GM23338 (cell line): ENCODE results near the gene METRN. TPM values are rescaled to one million over a fixed set of nuclear protein-coding genes. Genes with fewer than 3 reads are reported as not detected.

Experiments
- ATAC-seq: fragments of 200-7000 bp; cut with Tn5 transposase; 3 replicates; pipeline ENCODE4 v1.9.1; 2020
- DNase-seq: peaks from one replicate; pipeline ENCODE4 v3.0.0-alpha.2; 2015; ENCODE audit warnings: low spot score
- H2AFZ ChIP-seq: fragments of 200-600 bp; sonication (generic); 2 replicates; pipeline ENCODE4 v1.8.0; 2016; ENCODE audit warnings: antibody characterized with exemption, mild to moderate bottlenecking, moderate library complexity
- H3F3A ChIP-seq: fragments of 200-600 bp; sonication (generic); replicated peaks from 2 replicates; pipeline ENCODE4 v1.8.0; 2017; ENCODE audit warnings: antibody characterized with exemption, mixed run types, low read depth
- H3K27ac ChIP-seq: fragments of 200-600 bp; sonication (generic); 2 replicates; pipeline ENCODE4 v1.6.1; 2016; ENCODE audit warnings: low read depth
- H3K27me3 ChIP-seq: fragments of 200-600 bp; sonication (generic); 2 replicates; pipeline ENCODE4 v1.8.0; 2016; ENCODE audit warnings: mild to moderate bottlenecking, mixed run types, moderate library complexity; ENCODE audit not compliant: insufficient read depth
- H3K36me3 ChIP-seq: fragments of 200-600 bp; sonication (generic); 2 replicates; pipeline ENCODE4 v1.8.0; 2016; ENCODE audit warnings: mild to moderate bottlenecking; ENCODE audit not compliant: insufficient read depth
- H3K4me1 ChIP-seq: fragments of 200-600 bp; sonication (generic); 2 replicates; pipeline ENCODE4 v1.8.0; 2016; ENCODE audit warnings: mild to moderate bottlenecking, moderate library complexity; ENCODE audit not compliant: insufficient read depth
- H3K4me2 ChIP-seq: fragments of 200-600 bp; sonication (generic); 2 replicates; pipeline ENCODE4 v1.7.1; 2017; ENCODE audit warnings: mixed run types
- H3K4me3 ChIP-seq: fragments of 200-600 bp; sonication (generic); 2 replicates; pipeline ENCODE4 v1.6.1; 2016; ENCODE audit warnings: mixed run types
- H3K79me2 ChIP-seq: fragments of 200-600 bp; sonication (generic); replicated peaks from 2 replicates; pipeline ENCODE4 v1.8.0; 2017; ENCODE audit warnings: mild to moderate bottlenecking; ENCODE audit not compliant: insufficient read depth
- H3K9me2 ChIP-seq: fragments of 200-600 bp; sonication (generic); 2 replicates; pipeline ENCODE4 v1.8.0; 2017; ENCODE audit not compliant: insufficient read depth
- H4K20me1 ChIP-seq: fragments of 200-600 bp; sonication (generic); replicated peaks from 2 replicates; pipeline ENCODE4 v1.8.0; 2017; ENCODE audit warnings: mild to moderate bottlenecking; ENCODE audit not compliant: insufficient read depth
- H3K27ac Mint-ChIP-seq: 2 replicates; pipeline ENCODE4 v1.8.0; 2020; ENCODE audit warnings: inconsistent platforms, mild to moderate bottlenecking, moderate library complexity, mixed read lengths
- H3K27me3 Mint-ChIP-seq: 3 replicates; pipeline ENCODE4 v1.8.0; 2022; ENCODE audit warnings: low read depth, mild to moderate bottlenecking, moderate library complexity, mixed read lengths, inconsistent platforms; ENCODE audit not compliant: insufficient read depth, poor library complexity
- H3K36me3 Mint-ChIP-seq: 3 replicates; pipeline ENCODE4 v1.8.0; 2021; ENCODE audit warnings: low read depth, mild to moderate bottlenecking, inconsistent platforms, moderate library complexity, mixed read lengths
- H3K4me1 Mint-ChIP-seq: 3 replicates; pipeline ENCODE4 v1.8.0; 2020; ENCODE audit warnings: mild to moderate bottlenecking, inconsistent platforms, mixed read lengths
- H3K4me3 Mint-ChIP-seq: 3 replicates; pipeline ENCODE4 v1.8.0; 2021; ENCODE audit warnings: moderate library complexity, mild to moderate bottlenecking, inconsistent platforms, mixed read lengths
- H3K9me3 Mint-ChIP-seq: 3 replicates; pipeline ENCODE4 v1.8.0; 2020; ENCODE audit warnings: moderate library complexity, mild to moderate bottlenecking, inconsistent platforms, mixed read lengths
- CREB1 ChIP-seq: fragments of 250-450 bp; sonication (Bioruptor Pico); IDR thresholded peaks from 2 replicates; pipeline ENCODE4 v1.5.0; 2020; ENCODE audit warnings: low read depth, mild to moderate bottlenecking, moderate library complexity
- CTCF ChIP-seq, 2 experiments: fragments of 200-600 bp in 1 of 2; sonication (generic) in 1 of 2; conservative IDR thresholded peaks; 2 replicates each; pipeline versions ENCODE4 v1.5.1 to v1.6.1; 2016 to 2017; ENCODE audit warnings: antibody characterized with exemption in 2 of 2, low read depth in 2 of 2, mild to moderate bottlenecking in 2 of 2, moderate library complexity in 1 of 2
- EZH2 ChIP-seq: fragments of 200-600 bp; sonication (generic); IDR thresholded peaks from one replicate; pipeline ENCODE4 v1.8.0; 2017; ENCODE audit warnings: antibody characterized with exemption, mild to moderate bottlenecking, low read depth; ENCODE audit not compliant: unreplicated experiment
- EZH2phosphoT487 ChIP-seq: fragments of 200-600 bp; sonication (generic); IDR thresholded peaks from one replicate; pipeline ENCODE4 v1.8.1; 2018; ENCODE audit warnings: antibody characterized with exemption; ENCODE audit not compliant: unreplicated experiment
- JUNB ChIP-seq: IDR thresholded peaks from one replicate; pipeline ENCODE4 v1.6.1; 2016; ENCODE audit warnings: antibody characterized with exemption; ENCODE audit not compliant: unreplicated experiment
- NANOG ChIP-seq: IDR thresholded peaks from 2 replicates; pipeline ENCODE4 v1.6.1; 2016; ENCODE audit warnings: antibody characterized with exemption, borderline replicate concordance
- POLR2AphosphoS5 ChIP-seq: IDR thresholded peaks from 2 replicates; pipeline ENCODE4 v1.6.1; 2016; ENCODE audit warnings: antibody characterized with exemption, low read depth
- REST ChIP-seq: IDR thresholded peaks from one replicate; pipeline ENCODE4 v1.6.1; 2018; ENCODE audit warnings: antibody characterized with exemption; ENCODE audit not compliant: unreplicated experiment
- STAT1 ChIP-seq: IDR thresholded peaks from one replicate; pipeline ENCODE4 v1.6.1; 2016; ENCODE audit warnings: antibody characterized with exemption; ENCODE audit not compliant: unreplicated experiment
- ZNF114 ChIP-seq: fragments of 250-450 bp; sonication (Bioruptor Pico); IDR thresholded peaks from 2 replicates; pipeline ENCODE4 v1.5.0; 2020; ENCODE audit warnings: mild to moderate bottlenecking, moderate library complexity
- ZNF331 ChIP-seq: fragments of 250-450 bp; sonication (Bioruptor Pico); IDR thresholded peaks from 2 replicates; pipeline ENCODE4 v1.5.0; 2020; ENCODE audit warnings: low read depth, mild to moderate bottlenecking, moderate library complexity
- polyA plus RNA-seq: library from polyadenylated mRNA; unstranded; fragments of >200 nt; fragmentation: Nextera tagmentation; extraction: Ambion mirVana; gene quantifications from 2 replicates; pipeline ENCODE4 v1.2.1, GENCODE V29; 2016
- total RNA-seq: library from RNA; depleted of rRNA; stranded (reverse); fragments of >200 nt; shearing (Covaris generic); gene quantifications from 2 replicates; pipeline ENCODE4 v1.2.3, GENCODE V29; 2014
- TF ChIP-seq, protein P1 (sequence below): IDR thresholded peaks from 2 replicates; pipeline ENCODE4 v1.6.1; 2016; ENCODE audit warnings: antibody characterized with exemption
- TF ChIP-seq, protein P2 (sequence below): fragments of 250-450 bp; sonication (Bioruptor Pico); IDR thresholded peaks from 2 replicates; pipeline ENCODE4 v1.5.0; 2020; ENCODE audit warnings: mild to moderate bottlenecking, moderate library complexity

The METRN gene
- total and polyA plus RNA-seq, 2 experiments from 2014 or later: 18.7 to 33.0 TPM

- Histone ChIP-seq H3K4me1 (peaks cover 5% of the 10 kb centered on the region), H3F3A (0 out of 2 replicates have a peak, but pooled peaks cover 5% of the 10 kb centered on the region), H3K36me3 (no peaks in the 10 kb centered on the region), H4K20me1 (no peaks in the 10 kb centered on the region), H3K79me2 (no peaks in the 10 kb centered on the region), H3K4me2 (no peak overlapping the region), H3K4me3 (no peak overlapping the region), H3K27ac (no peak overlapping the region), H3K27me3 (no peaks in the 10 kb centered on the region), H2AFZ (peak overlapping the region; percentile 89; the same call in 1 of the 2 replicates), H3K9me2 (no peaks in the 10 kb centered on the region)
- Mint-ChIP-seq H3K4me3 (no peak overlapping the region; the same call in 2 of the 3 replicates), H3K27ac (no peak overlapping the region), H3K4me1 (peaks cover 21% of the 10 kb centered on the region), H3K9me3 (no peaks in the 10 kb centered on the region; the same call in 2 of the 3 replicates), H3K36me3 (no peaks in the 10 kb centered on the region), H3K27me3 (peaks cover 19% of the 10 kb centered on the region)
- TF ChIP-seq NANOG (no peak), CTCF (conservative IDR thresholded peaks at IDR 0.05; ENCODE audit: low read depth in 2 of 2) (no peak), JUNB (no peak), CREB1 (CRISPR knock-in tag) (no peak), ZNF331 (CRISPR knock-in tag) (no peak), ZNF114 (no peak), STAT1 (no peak), POLR2AphosphoS5 (no peak), REST (no peak), EZH2 (no peak), EZH2phosphoT487 (no peak)
- TF ChIP-seq, protein P1, sequence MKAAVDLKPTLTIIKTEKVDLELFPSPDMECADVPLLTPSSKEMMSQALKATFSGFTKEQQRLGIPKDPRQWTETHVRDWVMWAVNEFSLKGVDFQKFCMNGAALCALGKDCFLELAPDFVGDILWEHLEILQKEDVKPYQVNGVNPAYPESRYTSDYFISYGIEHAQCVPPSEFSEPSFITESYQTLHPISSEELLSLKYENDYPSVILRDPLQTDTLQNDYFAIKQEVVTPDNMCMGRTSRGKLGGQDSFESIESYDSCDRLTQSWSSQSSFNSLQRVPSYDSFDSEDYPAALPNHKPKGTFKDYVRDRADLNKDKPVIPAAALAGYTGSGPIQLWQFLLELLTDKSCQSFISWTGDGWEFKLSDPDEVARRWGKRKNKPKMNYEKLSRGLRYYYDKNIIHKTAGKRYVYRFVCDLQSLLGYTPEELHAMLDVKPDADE: no peak
- TF ChIP-seq, protein P2, sequence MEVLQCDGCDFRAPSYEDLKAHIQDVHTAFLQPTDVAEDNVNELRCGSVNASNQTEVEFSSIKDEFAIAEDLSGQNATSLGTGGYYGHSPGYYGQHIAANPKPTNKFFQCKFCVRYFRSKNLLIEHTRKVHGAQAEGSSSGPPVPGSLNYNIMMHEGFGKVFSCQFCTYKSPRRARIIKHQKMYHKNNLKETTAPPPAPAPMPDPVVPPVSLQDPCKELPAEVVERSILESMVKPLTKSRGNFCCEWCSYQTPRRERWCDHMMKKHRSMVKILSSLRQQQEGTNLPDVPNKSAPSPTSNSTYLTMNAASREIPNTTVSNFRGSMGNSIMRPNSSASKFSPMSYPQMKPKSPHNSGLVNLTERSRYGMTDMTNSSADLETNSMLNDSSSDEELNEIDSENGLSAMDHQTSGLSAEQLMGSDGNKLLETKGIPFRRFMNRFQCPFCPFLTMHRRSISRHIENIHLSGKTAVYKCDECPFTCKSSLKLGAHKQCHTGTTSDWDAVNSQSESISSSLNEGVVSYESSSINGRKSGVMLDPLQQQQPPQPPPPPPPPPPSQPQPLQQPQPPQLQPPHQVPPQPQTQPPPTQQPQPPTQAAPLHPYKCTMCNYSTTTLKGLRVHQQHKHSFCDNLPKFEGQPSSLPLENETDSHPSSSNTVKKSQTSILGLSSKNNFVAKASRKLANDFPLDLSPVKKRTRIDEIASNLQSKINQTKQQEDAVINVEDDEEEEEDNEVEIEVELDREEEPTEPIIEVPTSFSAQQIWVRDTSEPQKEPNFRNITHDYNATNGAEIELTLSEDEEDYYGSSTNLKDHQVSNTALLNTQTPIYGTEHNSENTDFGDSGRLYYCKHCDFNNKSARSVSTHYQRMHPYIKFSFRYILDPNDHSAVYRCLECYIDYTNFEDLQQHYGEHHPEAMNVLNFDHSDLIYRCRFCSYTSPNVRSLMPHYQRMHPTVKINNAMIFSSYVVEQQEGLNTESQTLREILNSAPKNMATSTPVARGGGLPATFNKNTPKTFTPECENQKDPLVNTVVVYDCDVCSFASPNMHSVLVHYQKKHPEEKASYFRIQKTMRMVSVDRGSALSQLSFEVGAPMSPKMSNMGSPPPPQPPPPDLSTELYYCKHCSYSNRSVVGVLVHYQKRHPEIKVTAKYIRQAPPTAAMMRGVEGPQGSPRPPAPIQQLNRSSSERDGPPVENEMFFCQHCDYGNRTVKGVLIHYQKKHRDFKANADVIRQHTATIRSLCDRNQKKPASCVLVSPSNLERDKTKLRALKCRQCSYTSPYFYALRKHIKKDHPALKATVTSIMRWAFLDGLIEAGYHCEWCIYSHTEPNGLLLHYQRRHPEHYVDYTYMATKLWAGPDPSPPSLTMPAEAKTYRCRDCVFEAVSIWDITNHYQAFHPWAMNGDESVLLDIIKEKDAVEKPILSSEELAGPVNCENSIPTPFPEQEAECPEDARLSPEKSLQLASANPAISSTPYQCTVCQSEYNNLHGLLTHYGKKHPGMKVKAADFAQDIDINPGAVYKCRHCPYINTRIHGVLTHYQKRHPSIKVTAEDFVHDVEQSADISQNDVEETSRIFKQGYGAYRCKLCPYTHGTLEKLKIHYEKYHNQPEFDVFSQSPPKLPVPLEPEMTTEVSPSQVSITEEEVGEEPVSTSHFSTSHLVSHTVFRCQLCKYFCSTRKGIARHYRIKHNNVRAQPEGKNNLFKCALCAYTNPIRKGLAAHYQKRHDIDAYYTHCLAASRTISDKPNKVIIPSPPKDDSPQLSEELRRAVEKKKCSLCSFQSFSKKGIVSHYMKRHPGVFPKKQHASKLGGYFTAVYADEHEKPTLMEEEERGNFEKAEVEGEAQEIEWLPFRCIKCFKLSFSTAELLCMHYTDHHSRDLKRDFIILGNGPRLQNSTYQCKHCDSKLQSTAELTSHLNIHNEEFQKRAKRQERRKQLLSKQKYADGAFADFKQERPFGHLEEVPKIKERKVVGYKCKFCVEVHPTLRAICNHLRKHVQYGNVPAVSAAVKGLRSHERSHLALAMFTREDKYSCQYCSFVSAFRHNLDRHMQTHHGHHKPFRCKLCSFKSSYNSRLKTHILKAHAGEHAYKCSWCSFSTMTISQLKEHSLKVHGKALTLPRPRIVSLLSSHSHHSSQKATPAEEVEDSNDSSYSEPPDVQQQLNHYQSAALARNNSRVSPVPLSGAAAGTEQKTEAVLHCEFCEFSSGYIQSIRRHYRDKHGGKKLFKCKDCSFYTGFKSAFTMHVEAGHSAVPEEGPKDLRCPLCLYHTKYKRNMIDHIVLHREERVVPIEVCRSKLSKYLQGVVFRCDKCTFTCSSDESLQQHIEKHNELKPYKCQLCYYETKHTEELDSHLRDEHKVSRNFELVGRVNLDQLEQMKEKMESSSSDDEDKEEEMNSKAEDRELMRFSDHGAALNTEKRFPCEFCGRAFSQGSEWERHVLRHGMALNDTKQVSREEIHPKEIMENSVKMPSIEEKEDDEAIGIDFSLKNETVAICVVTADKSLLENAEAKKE (CRISPR knock-in tag): no peak
- DNase-seq (peak; percentile 43), ATAC-seq (peak; percentile 58)
Observed at GRCh38 chr16:751152-752006, 36.5 kb downstream of the METRN start.
